Right ventricle myocardium superior (tissue), 1 donor: Measurements from ENCODE around the gene RBP3. TPM values are rescaled to one million over a fixed set of nuclear protein-coding genes. Genes with fewer than 3 reads are reported as not detected.

Source experiments
- ATAC-seq: fragments of 200-7000 bp; cut with Tn5 transposase; one replicate; pipeline ENCODE4 v1.9.1; 2020; ENCODE audit warnings: mild to moderate bottlenecking; ENCODE audit not compliant: poor library complexity
- DNase-seq: peaks from one replicate; pipeline ENCODE4 v3.0.0-alpha.2; 2020
- intact Hi-C: fragments of 100-400 bp; cut with DNase I; formaldehyde crosslinking; loops from one replicate; pipeline ENCODE4 v1.11.2; 2022
- total RNA-seq: library from RNA; stranded (reverse); fragmentation: NEBNext Ultra II Directional; extraction: Animal tissue kit (Norgen Biotek cat#: 25700); gene quantifications from one replicate; pipeline ENCODE4 v1.2.1, GENCODE V29; 2021
- donor health status: DM: no; HTN: yes; CAD: no; lungs with severe emphysema.

RBP3 gene
- total RNA-seq, 1 donor from 2014 or later, result not detected

DNA sequence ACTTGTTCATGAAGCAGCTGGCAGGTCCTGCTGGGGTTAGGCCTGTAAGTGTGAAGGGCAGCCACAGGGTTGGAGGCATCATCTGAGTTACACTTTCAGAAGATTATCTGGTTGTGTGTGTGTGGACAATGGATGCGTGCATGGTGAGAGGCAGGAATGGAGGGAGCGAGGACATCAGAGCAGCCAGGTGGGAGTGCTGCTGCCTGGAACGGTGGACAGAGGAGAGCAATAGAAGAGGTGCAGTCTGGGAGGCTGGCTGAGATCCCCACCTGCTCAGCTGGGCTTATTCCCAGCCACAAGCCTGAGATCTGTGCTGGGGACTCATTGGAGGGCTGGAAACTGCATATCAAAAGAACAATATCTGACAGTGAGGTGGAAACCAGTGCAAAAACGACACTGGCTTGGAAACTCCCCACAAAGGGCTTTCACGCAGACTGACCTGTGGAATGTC lies 18.0 kb downstream of the RBP3 start:
- no peak for ATAC-seq
- intact Hi-C loops, result no loop called here
- no peak for DNase-seq

DNA sequence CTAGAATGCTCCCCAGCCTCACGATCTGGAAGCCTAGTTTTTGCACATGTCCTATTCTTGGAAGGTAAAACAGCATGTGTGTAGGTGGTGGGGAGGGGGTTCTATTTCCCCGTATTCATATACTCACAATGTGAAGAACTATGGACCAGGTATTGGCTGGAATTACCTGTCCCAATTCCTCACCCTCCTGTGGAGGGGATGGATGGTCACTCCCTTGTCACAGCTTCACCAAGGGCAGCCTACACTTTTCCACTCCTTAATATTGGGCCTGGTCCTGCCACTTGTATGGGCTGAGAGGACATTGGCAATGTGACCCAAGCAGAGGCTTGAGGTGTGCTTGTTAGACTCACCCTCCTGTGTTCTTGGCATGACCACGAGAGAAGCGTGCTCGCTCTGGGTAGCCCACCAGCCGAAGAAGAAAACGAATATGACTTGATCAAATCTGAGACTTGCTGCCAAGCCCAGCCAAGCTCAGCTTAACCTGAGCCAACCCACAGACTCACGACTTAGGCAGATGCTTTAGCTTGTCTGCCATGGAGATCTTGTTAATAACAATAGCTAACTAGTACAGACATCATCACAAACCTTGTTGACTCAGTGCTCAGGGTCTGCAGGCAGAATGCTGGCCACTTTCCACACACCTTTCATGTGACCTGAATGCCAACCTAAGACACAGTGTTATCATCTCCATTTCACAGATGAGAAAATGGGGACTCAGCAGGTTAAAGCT lies 18.7 kb downstream of the RBP3 start:
- intact Hi-C loops, result no loop called here

DNA sequence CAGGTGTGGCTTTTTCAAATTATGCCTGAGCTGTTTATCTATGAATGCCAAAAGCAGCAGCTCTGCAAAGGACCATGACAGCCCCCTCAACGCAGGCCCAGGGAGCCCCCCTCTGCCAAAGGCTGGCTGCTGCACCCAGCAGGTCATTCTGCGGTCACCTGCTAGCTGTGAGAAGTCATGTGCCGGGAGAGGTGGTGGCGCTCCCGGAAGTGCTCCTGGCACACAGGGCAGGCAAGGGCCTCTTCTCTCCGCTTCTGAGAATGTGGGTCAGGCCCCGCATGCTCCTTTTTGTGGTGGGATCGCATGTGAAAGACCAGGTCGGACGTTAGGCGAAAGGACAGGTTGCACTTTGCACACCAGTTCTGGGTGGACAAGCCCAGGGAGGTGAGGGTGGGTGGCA lies 19.5 kb downstream of the RBP3 start:
- ATAC-seq (no peak), DNase-seq (no peak)
- intact Hi-C loops, result no loop called here

More for the DNA sequence above, 18.7 kb downstream of the RBP3 start:
- ATAC-seq (no peak), DNase-seq (no peak)

DNA sequence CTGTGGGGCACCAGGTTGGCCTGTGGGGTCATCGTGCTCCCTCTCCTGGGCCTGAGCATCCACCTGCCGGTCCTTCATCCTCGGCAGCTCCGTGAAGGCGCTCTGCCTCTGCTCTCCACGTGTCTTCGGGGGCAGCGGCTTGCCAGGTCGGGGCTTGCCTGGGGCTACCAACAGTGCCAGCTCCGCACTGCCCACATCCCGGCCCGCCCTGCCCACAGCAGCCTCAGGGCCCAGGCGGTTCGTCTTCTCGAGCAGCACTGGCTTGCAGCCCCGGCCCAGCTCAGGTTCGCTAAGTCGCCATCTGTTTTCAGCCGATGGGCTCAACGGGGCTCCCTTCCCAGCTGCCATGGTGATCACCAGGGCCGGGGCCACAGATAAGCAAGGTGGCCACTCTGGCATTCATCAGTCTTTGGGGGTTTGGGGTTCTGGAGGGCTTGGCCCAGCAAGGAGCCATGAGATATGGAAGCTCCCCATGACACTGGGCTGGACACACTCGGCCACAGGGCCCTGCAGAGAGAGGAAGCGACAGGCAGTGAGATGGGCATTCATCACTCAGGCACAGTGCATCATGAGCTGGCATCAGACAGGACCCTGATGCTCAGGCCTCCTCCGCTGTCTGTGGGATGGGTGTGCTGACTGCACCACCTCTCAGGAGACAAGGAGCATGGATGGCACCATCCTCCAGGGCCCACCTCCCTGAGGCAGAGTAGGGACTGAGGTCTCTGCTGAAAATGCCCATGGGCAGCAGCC lies 20.4 kb downstream of the RBP3 start:
- DNase-seq (no peak), ATAC-seq (no peak)
- intact Hi-C loops, result no loop called here

DNA sequence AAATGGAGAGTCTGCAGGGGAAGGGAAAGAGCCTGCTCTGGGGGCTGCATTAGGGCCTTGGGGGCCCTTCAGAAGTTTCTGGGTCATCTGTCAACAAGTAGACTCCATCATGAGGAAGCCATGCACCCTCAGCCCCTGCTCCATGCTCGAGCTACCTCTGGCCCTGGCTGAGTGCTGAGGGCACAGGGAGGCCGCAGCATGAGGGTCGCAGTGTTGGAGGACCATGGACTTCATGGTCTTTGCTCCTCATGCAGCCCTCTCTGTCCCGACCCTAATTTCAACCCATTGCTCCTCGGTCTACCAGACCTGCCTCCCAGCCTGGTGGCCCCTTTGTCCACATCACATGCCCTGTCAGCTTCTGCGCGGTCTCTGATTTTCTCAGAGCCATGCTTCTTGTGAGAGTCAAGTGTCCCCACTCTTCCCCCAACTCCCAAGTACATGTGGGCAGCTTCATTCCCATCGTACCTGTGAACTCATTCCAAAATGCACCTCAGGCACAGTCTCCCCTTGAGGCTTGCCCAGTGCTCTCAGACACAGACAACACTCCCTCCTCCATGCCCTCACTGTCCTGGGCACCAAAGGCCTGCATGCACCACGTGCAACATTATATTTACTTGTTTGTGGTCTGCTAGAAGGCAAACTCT lies 21.2 kb downstream of the RBP3 start:
- DNase-seq (no peak), ATAC-seq (no peak)
- intact Hi-C loops, result no loop called here

DNA sequence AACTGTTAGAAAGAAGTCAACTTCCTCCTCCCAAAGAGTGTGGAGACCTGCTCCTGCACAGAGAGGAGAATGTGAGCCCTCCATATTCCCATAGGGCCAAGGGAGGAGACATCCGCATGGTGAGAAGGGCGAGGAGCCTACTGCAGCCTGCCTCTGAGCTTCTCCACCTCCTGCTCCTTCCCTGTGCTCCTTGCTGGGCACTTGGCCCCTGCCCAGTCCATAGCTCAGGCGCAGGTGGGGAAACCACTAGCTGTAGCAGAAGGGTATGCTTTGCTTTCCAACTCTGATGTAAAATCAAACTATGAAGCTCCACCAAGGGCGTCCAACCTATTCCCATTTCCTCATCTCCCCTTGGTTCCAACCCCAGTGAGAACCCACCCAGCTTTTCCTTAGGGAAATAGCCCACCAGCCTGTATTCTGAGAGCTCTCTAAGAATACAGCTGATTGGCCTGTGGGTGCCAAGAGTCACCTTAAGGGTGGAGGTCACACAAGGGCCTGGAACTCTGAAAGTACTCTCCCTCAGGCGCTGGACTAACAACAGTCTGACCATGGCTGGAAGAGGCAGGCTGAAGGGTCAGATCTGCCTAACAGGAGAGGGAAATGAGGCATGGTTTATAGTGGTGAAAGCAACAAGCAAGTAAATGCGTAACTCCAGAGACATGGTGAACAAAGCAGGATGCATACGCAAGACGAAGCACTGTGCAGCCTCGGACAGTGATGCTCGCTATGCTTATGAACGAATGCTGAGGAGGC lies 22.0 kb downstream of the RBP3 start:
- intact Hi-C loops, result no loop called here
- no peak for ATAC-seq
- DNase-seq, result no peak

DNA sequence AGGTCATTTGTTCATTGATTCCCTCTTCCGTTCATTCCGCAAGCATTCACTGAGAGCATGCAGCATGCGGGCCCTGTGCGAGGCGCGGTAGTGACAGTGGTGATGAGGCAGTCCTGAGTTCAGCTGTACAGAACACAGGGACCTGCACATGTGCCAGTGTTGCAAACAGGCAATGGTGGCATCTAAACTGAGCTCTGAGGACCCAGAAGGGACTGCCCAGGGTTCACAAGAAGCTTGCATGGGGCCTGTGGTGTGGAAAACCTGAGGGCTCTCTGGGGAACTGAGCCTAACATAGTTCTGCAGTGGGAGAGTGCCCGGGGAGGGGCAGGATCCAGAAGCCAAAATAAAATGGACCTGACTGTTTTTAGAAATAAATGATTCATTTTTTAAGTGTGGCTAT lies 22.7 kb downstream of the RBP3 start:
- no peak for ATAC-seq
- no peak for DNase-seq
- intact Hi-C loops, result no loop called here

DNA sequence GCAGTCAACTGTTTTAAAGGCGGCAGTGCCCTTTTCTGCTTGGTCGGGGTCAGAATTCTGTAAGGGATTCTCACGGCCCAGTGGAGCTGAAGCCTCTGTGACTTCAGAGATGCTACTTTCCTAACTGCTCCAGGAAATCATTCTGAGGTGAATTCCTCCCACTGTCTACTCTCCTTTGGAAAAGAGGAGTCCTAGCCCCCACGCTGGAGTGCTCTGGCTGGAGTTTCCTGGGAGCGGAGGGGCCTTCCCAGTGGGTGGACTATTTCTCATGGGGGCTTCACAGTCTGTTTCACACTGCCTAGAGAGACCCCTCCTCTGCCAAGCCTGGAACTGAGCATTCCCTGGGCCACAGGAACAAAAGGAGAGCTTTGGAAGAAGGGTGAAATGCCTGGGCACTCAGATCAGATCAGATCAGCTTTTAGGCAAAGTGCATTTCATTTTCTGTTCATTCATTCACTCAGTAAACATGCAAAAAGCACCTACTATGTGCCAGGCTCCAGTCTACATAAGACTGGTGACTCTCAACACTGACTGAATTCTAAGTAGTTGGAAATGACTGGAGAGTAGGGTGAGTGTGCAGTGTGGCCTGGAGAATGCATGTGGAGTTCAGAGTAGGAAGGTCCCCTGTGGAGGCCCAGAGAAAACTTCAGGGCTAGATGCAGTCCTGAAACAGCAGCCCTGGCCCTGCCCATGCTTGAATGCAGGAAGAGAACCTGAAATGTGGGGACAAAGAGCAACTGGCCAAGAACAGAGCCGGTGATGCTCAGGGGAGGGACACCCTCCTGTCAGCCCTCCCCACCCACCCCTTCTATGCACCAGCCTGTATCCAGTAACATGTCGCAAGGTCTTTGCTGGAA lies 23.7 kb downstream of the RBP3 start:
- DNase-seq (no peak), ATAC-seq (no peak)
- intact Hi-C loops, result no loop called here

DNA sequence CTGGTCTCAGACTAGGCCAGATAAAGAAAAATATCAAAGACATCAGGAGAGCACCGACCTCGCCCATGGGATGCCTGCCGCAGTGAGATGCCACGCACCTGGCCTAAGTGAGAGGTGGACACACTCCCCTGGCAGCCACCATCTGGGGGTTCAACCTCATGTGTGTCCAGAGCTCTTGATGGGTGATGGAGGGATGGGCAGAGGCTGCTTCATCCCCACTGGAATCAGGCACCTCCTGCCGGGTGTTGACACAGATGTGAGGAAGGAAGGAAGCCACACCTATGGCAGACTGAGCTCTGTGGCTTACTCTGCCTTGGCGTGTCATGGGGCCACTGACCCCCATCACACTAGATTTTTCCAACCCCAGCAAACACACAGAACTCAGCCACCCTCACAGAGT lies 24.6 kb downstream of the RBP3 start:
- DNase-seq (no peak), ATAC-seq (no peak)
- intact Hi-C loops, result no loop called here

DNA sequence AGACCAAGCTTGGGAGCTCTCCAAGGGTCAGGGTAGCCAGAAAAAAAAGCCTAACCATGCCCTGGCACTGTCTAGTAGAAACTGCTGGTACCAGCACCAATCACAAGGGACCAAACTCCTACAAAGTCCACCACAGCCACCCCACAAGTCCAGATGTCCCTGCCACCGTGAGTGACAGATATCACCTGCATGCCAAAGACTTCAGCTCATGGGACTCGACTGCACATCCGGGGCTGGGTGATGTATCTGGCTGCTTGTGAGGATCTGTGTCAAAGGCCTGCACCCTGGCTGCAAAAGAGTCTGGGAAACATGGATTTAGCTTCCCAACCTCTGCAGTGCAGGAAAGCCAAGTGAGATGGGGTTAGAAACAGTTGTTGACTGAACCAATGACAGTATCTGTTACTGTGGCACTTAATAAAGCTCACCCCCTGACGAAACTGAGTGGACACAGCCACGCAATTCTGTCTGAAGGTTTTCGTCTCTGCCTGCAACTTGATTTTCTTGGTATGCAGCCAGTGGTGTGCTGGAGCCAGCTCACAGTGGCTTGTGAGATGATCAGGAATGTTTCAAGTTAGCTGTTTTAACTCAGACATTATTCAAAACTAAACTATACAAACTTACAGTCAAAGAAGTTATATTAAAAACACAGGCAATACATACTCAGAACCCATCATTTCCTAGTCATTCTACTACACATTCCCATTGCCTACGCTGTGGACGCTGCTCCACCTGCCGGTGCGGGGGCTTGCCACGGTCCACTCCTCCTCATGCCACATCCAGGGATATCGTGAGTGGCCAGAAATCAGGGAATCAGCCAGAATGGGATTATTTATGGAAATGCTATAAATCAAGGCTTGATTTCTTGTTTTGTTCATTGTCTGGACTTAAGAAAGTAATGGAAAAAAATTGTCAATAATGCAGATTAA lies 26.7 kb downstream of the RBP3 start:
- intact Hi-C loops, result no loop called here
- ATAC-seq, result no peak
- no peak for DNase-seq

DNA sequence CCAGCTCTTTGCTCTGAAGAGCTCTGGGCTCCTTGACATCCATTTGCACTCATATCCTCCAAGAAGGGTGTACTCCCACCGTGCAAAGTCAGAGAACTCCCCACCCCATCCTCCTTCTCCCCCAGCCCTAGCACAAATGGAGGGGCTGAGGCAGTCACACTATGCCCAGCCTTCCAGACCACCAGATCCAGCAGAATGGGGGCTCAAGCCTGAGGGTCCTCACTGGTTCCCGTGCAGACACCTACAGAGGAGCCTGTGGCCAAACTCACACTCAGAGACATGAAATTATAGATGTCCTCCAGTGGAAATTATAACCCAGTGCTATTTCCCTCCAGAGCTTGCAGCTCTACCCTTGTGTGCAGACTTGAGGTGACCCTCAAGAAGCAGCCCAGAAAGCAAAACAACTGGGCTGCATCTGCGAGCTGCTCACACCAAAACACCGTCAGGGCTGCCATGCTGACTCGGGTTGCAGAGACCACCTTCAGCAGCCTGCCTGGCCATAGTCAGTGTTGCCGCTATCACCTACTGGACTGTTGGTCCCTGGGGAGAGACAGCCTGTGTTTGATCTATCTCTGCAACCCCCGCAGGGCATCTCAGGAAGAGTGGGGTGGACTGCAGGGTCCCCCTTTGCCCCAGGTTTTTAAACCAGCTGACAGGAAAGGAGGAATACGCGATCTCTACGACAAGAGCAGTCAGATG lies 28.5 kb downstream of the RBP3 start:
- ATAC-seq (no peak), DNase-seq (no peak)
- intact Hi-C loops, result no loop called here

DNA sequence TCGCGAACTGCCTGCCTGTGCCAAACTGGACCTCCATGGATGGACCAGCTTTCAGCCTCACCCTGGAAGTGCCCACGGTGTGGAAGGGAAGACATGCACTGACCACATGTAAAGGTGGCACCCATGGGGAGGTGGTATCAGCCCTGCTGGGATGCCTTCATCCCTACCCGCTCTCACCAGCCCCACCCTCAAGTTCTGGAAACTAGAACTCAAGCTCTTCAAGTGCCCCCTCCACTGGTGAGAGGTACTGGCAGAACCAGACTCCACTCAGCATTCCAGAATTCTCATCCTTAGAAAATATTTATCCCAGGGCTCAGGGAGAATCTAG lies 30.0 kb downstream of the RBP3 start:
- DNase-seq (no peak), ATAC-seq (no peak)
- intact Hi-C loops, result no loop called here

DNA sequence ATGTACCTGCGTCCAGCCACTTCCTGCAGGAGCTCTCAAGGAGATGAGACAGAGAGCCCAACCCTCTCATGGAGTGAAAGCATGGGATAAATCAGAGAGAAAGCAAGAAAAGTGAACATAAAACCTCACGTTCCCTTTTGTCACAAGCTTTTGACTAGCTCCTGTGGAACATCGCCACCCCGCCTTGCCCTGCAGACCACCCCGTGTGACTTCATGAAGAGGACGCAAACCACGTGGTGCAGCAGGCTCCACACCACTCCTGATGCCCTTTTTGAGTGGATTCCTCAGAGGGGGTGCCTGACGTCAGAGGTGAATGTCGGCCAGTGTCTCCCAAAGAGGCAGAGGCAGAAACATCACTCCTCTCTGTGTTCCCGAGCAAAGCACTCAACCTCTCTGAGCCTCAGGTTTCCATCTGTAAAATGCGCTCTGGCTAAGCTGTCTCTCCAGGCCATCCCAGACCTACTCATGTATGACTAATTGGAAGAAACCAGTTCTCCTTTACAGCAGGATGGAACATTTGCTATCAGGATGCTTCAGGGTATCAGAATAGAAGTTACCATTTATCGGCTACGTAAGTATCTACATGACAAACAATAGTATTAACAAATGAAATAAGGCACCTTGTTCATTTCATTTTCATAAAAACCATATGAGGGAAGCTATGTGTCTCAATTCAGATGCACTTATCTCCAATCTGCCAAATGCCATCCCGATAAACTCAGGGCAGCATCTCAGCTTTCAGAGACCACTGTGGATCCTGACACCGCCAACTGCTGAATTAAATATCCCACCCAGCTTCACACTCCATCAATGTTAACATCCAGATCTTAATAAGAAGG lies 30.7 kb downstream of the RBP3 start:
- ATAC-seq, result no peak
- no peak for DNase-seq
- intact Hi-C loops, result no loop called here

DNA sequence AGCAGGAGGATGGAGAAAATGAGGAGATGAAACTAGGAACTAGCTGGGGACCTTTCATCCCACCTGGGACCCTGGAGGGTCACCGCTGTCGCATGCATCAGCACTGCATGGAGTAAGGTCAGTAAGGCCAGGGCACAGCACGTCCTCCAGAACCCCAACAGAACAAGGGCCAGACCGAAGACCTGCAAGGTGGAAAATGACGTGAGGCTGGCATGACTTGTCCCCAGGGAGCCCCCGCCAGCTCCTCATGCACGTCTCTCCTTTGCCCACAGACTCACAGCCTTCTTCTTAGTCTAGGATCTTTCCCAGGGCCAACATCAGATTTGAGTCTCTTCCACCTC lies 31.3 kb downstream of the RBP3 start:
- ATAC-seq (no peak), DNase-seq (no peak)
- intact Hi-C loops, result no loop called here

DNA sequence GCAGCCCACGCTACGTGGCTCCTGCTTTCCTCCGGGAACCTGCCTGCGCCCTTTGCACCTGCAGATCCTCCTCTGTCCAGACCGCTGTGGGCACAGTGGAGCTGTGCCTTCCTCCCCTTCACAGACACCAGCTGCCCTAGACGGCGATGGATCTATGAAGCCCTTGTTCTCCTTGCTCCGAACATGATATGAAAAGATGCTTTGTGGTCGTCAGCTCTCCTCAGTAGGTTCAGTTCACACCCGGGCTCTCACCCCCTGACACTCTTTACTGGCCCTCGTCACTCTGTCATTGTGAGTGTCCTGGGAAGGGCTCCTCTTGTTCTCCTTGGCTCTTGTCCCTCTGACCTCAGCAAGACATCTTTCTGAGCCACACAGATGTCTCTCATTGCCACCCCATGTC lies 31.7 kb downstream of the RBP3 start:
- DNase-seq (no peak), ATAC-seq (no peak)
- intact Hi-C loops, result no loop called here
